AG04450 (cell line): ENCODE data around the gene IGLL1. TPM values are rescaled to one million over a fixed set of nuclear protein-coding genes. Genes with fewer than 3 reads are reported as not detected.
A peak's percentile ranks its signal among the peaks of the same experiment; 100 is the strongest.
"Not testable (repeated sequence)": the region's sequence is repeated elsewhere in the genome, so short reads cannot be mapped to it uniquely, and the experiment has no call there.

Experiments
- CTCF ChIA-PET: fragments of 300-600, 350-600 bp; formaldehyde crosslinking; extraction: SDS; loops from one replicate; lab custom pipeline; 2022; ENCODE audit warnings: antibody characterized with exemption, inconsistent platforms; lab: Charles Lee
- POLR2A ChIA-PET: fragments of 350-600 bp; formaldehyde crosslinking; extraction: SDS; loops from one replicate; lab custom pipeline; 2021; ENCODE audit warnings: antibody characterized with exemption, inconsistent platforms; lab: Yijun Ruan, JAX
- DNase-seq: peaks from one replicate; pipeline ENCODE4 v3.0.0-alpha.2; 2011; ENCODE audit warnings: low read depth, low spot score
- H3K27ac ChIP-seq: one replicate; pipeline ENCODE4 v1.5.1; 2012; ENCODE audit warnings: low read depth, low read length, control low read depth
- H3K27me3 ChIP-seq: one replicate; pipeline ENCODE4 v1.6.0; 2012; ENCODE audit warnings: low read length; ENCODE audit not compliant: control insufficient read depth, insufficient read depth
- H3K4me3 ChIP-seq: 2 replicates; pipeline ENCODE4 v1.5.1; 2011; ENCODE audit warnings: mild to moderate bottlenecking, low read depth, low read length, control low read depth
- H3K9me3 ChIP-seq: 2 replicates; pipeline ENCODE4 v1.5.1; 2012; ENCODE audit warnings: low read length; ENCODE audit not compliant: control insufficient read depth, insufficient read depth
- CTCF ChIP-seq: IDR thresholded peaks from 2 replicates; pipeline ENCODE4 v1.5.1; 2011; ENCODE audit warnings: low read depth, low read length, control low read depth, inconsistent platforms
- polyA plus RNA-seq: library from polyadenylated mRNA; depleted of rRNA; stranded (reverse); fragments of >200 nt; gene quantifications from 2 replicates; pipeline ENCODE4 v1.2.3, GENCODE V29; 2011

Gene IGLL1
- polyA plus RNA-seq, 1 experiment: not detected

GRCh38 chr22:23541849-23542281 is 38.2 kb downstream of the IGLL1 start:
- H3K27me3 ChIP-seq, H3K9me3 ChIP-seq, H3K4me3 ChIP-seq, DNase-seq, H3K27ac ChIP-seq, POLR2A ChIA-PET: not testable (repeated sequence)
- TF ChIP-seq CTCF: peak; percentile 60
- CTCF ChIA-PET: interaction anchor here (0.7 to 1.4 kb wide), 4 partner anchors 42 to 364 kb away, joined by 3 to 9 read pairs (median 4); no protein-coding TSS in a partner anchor

- DNase-seq, H3K9me3 ChIP-seq, H3K4me3 ChIP-seq, H3K27me3 ChIP-seq, H3K27ac ChIP-seq, POLR2A ChIA-PET: not testable (repeated sequence)
- CTCF ChIA-PET: interaction anchor here (0.6 to 1.4 kb wide), 5 partner anchors 43 to 515 kb away, joined by 3 to 12 read pairs (median 6); no protein-coding TSS in a partner anchor
Measured at GRCh38 chr22:23540837-23541236, 39.3 kb downstream of the IGLL1 start.

GRCh38 chr22:23539839-23540198 is 40.3 kb downstream of the IGLL1 start:
- H3K9me3 ChIP-seq, CTCF ChIA-PET, H3K27ac ChIP-seq, H3K4me3 ChIP-seq, H3K27me3 ChIP-seq, POLR2A ChIA-PET, DNase-seq: not testable (repeated sequence)

GRCh38 chr22:23539135-23539838 is 40.8 kb downstream of the IGLL1 start:
- TF ChIP-seq CTCF: peak; percentile 78
- no peak overlapping the region for H3K4me3 ChIP-seq
- H3K9me3 ChIP-seq: no peaks in the 10 kb centered on the region
- POLR2A ChIA-PET: no interaction called here
- H3K27ac ChIP-seq: no peak overlapping the region
- CTCF ChIA-PET: interaction anchor here (0.5 to 1.0 kb wide), 6 partner anchors 9 to 673 kb away, joined by 3 to 4 read pairs (median 3); no protein-coding TSS in a partner anchor
- peaks cover 2% of the 10 kb centered on the region for H3K27me3 ChIP-seq
- DNase-seq: peak; percentile 29

- POLR2A ChIA-PET, H3K27me3 ChIP-seq, H3K4me3 ChIP-seq, H3K9me3 ChIP-seq, H3K27ac ChIP-seq, DNase-seq: not testable (repeated sequence)
- CTCF ChIA-PET: interaction anchor here (1.0 kb wide), 1 partner anchor 53 kb away, joined by 4 read pairs; no protein-coding TSS in a partner anchor
Measured at GRCh38 chr22:23538696-23539030, 41.4 kb downstream of the IGLL1 start.

- H3K27me3 ChIP-seq, H3K4me3 ChIP-seq, CTCF ChIA-PET, POLR2A ChIA-PET, H3K9me3 ChIP-seq, DNase-seq, H3K27ac ChIP-seq: not testable (repeated sequence)
Measured at GRCh38 chr22:23537830-23538695, 42.0 kb downstream of the IGLL1 start.
